Panc1 (cell line): ENCODE results near the gene TBC1D24.

Experiments used
- CTCF ChIP-seq: fragments of 450-650 bp; IDR thresholded peaks from 2 replicates; pipeline ENCODE4 v1.5.1; 2017; ENCODE audit warnings: mild to moderate bottlenecking
- POLR2AphosphoS5 ChIP-seq: IDR thresholded peaks from 2 replicates; pipeline ENCODE4 v1.6.1; 2012; ENCODE audit warnings: mild to moderate bottlenecking, low read depth, low read length, moderate library complexity

GRCh38 chr16:2482249-2482648, 7.3 kb downstream of the TBC1D24 start:
- TF ChIP-seq CTCF (no peak), POLR2AphosphoS5 (no peak)
